ENCODE results near the gene RIC3.

GRCh38 chr11:8207080-8208000, 38.5 kb upstream of the RIC3 start:
- TF ChIP-seq CTCF (conservative IDR thresholded peaks at IDR 0.05 in 1 of 2, IDR thresholded peaks at IDR 0.05 in 1 of 2; ENCODE audit: extremely low read depth in 1 of 2, insufficient read depth in 1 of 2, low read depth in 1 of 2, low read length in 2 of 2) (no peak), EZH2 (IDR thresholded peaks at IDR 0.05; ENCODE audit: borderline replicate concordance, low read length) (no peak)

Data from mammary epithelial cell (primary cell).